Measurements from ENCODE around the gene FASTKD2. TPM values are rescaled to one million over a fixed set of nuclear protein-coding genes. Genes with fewer than 3 reads are reported as not detected.

Gene FASTKD2
- polyA plus RNA-seq, 3 donors, result 10.2 to 12.7 (median 11.3) TPM

DNA sequence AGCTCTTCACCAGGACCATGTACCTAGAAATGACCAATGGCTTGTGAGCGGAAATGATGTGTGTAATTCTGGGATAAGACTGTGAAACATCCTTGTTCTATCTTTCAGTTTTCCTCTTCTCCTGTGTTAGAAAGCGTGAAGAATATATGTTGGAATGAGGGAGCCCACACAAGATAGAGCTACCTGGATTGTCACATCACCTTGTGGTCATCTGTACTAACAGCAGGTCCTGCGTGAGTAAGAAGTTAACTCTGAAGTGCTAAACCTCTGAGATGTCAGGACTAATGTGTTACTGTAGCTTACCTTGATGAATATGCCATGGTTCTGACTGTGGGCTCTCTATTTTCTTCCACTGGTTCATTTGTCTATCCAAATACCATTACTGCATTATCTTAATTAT lies 75.6 kb downstream of the FASTKD2 start:
- Mint-ChIP-seq H3K27ac (no peak overlapping the region), H3K9me3 (peaks cover 0 to 2% (median 0%) of the 10 kb centered on the region in 7 donors), H3K4me3 (no peak overlapping the region), H3K4me1 (no peaks in the 10 kb centered on the region), H3K27me3 (ENCODE audit: low read depth in 3 of 3) (no peaks in the 10 kb centered on the region), H3K36me3 (no peaks in the 10 kb centered on the region)
- H3K9ac ChIP-seq (ENCODE audit: insufficient read depth, low read length, poor library complexity, severe bottlenecking), result no peak overlapping the region
- no peaks in the 10 kb centered on the region for H3K36me3 ChIP-seq (replicated peaks in 1 of 2; ENCODE audit: control insufficient read depth in 1 of 2, insufficient read depth in 2 of 2, low read length in 2 of 2)
- no peak for DNase-seq
- H4K20me1 ChIP-seq (ENCODE audit: insufficient read depth, low read length), result no peaks in the 10 kb centered on the region
- H3K4me2 ChIP-seq (replicated peaks; ENCODE audit: extremely low read depth, low read length, poor library complexity, severe bottlenecking), result no peak overlapping the region
- H2AFZ ChIP-seq (ENCODE audit: insufficient read depth, low read depth, low read length, poor library complexity, severe bottlenecking), result no peak overlapping the region
- H3K79me2 ChIP-seq (ENCODE audit: insufficient read depth, low read length), result no peaks in the 10 kb centered on the region
- no peaks in the 10 kb centered on the region for H3K9me3 ChIP-seq (replicated peaks in 1 of 2; ENCODE audit: control insufficient read depth in 1 of 2, insufficient read depth in 1 of 2, low read length in 2 of 2)
- intact Hi-C loops (cut with micrococcal nuclease), result no loop called here
- H3K27me3 ChIP-seq (ENCODE audit: control insufficient read depth in 2 of 2, insufficient read depth in 2 of 2, low read length in 2 of 2), result no peaks in the 10 kb centered on the region
- TF ChIP-seq, protein P1, sequence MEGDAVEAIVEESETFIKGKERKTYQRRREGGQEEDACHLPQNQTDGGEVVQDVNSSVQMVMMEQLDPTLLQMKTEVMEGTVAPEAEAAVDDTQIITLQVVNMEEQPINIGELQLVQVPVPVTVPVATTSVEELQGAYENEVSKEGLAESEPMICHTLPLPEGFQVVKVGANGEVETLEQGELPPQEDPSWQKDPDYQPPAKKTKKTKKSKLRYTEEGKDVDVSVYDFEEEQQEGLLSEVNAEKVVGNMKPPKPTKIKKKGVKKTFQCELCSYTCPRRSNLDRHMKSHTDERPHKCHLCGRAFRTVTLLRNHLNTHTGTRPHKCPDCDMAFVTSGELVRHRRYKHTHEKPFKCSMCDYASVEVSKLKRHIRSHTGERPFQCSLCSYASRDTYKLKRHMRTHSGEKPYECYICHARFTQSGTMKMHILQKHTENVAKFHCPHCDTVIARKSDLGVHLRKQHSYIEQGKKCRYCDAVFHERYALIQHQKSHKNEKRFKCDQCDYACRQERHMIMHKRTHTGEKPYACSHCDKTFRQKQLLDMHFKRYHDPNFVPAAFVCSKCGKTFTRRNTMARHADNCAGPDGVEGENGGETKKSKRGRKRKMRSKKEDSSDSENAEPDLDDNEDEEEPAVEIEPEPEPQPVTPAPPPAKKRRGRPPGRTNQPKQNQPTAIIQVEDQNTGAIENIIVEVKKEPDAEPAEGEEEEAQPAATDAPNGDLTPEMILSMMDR (IDR thresholded peaks at IDR 0.05), result no peak
- no peak overlapping the region for H3K4me3 ChIP-seq (replicated peaks in 1 of 3; ENCODE audit: low read depth in 2 of 3, low read length in 3 of 3)
- H3K27ac ChIP-seq (ENCODE audit: low read depth in 1 of 2, low read length in 2 of 2), result no peak overlapping the region
- WGBS (ENCODE audit: insufficient coverage), result no CpG with 5 or more reads among the region's 3 CpGs
- H3K4me1 ChIP-seq (ENCODE audit: control insufficient read depth in 1 of 2, insufficient read depth in 2 of 2, low read length in 2 of 2), result no peaks in the 10 kb centered on the region

Small RNAs within 50 kb of the gene (small RNA-seq; reads per million reads assigned to genes)
- gene MIR3130-2 (ENCODE audit: insufficient read length, low read depth), result not detected

Other genes starting within 250 kb of the FASTKD2 start
- gene FAM237A, start 123.1 kb upstream of the FASTKD2 start, polyA plus RNA-seq, result not detected
- gene DYTN, start 47.2 kb upstream of the FASTKD2 start, polyA plus RNA-seq, result not detected
- not detected for gene MDH1B, start 278 bp upstream of the FASTKD2 start, polyA plus RNA-seq
- gene CPO, start 173.9 kb downstream of the FASTKD2 start, polyA plus RNA-seq, result not detected

All from CD14-positive monocyte (primary cell).